GM12873 (cell line): ENCODE data around the gene ANGEL1.

Experiments
- TF ChIP-seq, protein P1 (sequence below): IDR thresholded peaks from 2 replicates; pipeline ENCODE4 v1.5.1; 2012; ENCODE audit warnings: low read depth, mild to moderate bottlenecking, moderate library complexity, low read length, control low read depth; ENCODE audit not compliant: insufficient read depth; ENCODE audit errors: missing control alignments

The ANGEL1 gene

DNA sequence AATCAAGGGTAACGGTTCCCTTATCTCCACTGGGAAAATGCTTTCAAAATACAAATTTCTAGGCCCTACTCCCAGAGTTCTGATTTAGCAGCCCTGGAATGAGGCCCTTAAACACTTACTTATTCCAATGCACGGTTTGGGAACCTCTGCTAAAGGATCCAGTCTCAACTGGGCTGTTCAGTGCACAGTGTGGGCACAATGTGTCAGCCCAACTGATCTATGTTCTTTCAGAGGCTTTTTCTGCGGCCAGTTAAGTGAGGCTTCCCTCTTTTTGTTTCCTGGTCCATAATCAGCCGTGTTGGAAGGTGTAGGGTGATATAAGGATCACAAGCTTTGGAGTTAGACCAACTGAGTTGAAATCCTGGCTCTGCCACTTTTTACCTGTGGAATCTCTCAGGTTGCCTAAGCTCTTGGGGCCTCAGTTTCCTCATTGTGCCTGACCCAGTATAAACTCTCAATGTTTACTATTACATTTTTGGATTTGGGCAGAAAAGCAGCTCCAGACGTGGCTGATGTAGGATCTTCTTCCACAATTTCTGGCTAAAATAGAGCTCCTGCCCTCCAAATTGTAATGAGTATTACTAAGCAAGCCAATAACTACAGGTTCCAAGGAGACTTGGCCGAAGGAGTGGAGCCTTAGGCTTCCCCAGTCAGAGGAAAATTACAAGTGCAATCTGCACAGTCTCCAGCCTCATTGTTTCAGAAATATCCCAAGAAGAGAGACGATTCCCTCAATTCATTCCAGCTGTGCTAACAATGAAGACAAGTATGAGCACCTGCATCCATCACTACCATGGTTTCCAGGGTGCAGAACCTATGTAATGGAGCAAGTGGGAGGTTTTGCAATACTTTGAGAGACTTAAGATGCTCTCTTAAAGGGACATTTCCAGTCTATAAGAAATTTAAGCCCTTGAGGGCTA, 2.3 kb upstream of the ANGEL1 start:
- TF ChIP-seq, protein P1, sequence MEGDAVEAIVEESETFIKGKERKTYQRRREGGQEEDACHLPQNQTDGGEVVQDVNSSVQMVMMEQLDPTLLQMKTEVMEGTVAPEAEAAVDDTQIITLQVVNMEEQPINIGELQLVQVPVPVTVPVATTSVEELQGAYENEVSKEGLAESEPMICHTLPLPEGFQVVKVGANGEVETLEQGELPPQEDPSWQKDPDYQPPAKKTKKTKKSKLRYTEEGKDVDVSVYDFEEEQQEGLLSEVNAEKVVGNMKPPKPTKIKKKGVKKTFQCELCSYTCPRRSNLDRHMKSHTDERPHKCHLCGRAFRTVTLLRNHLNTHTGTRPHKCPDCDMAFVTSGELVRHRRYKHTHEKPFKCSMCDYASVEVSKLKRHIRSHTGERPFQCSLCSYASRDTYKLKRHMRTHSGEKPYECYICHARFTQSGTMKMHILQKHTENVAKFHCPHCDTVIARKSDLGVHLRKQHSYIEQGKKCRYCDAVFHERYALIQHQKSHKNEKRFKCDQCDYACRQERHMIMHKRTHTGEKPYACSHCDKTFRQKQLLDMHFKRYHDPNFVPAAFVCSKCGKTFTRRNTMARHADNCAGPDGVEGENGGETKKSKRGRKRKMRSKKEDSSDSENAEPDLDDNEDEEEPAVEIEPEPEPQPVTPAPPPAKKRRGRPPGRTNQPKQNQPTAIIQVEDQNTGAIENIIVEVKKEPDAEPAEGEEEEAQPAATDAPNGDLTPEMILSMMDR = no peak

DNA sequence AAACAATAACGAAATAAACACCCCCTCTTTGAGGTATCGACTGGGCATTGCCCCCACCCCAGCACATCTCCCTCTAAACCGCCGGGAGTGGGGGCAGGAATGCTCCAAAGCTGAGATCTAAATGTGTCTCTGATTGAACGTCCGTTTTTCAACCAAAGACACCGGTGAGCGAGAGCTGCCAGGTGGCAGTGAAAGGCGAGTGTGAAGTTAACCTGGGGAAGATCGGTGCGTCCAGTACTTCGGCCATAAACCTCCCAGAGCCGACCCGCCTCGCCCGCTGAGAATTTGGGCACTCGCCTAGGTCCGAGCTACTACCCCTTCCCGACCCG, 625 bp downstream of the ANGEL1 start:
- TF ChIP-seq, protein P1 = no peak

DNA sequence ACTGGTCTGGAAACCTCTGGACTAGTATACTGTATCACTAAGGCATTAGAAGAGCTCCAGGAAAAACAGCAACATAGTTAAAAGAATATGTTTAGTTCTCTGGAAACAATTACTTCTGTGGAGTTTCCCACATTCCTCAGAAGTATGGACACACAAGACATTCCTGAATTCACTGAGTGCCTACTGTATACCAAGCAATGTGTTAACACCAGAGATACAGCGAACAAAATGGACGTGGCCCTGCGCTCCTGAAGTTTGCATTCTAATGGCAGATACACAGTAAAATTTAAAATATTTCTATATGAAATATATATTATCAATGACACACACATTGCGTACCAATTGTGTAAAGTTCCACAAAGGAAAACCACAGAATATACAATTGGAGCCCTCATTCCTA, 1.1 kb downstream of the ANGEL1 start:
- TF ChIP-seq, protein P1 = no peak

DNA sequence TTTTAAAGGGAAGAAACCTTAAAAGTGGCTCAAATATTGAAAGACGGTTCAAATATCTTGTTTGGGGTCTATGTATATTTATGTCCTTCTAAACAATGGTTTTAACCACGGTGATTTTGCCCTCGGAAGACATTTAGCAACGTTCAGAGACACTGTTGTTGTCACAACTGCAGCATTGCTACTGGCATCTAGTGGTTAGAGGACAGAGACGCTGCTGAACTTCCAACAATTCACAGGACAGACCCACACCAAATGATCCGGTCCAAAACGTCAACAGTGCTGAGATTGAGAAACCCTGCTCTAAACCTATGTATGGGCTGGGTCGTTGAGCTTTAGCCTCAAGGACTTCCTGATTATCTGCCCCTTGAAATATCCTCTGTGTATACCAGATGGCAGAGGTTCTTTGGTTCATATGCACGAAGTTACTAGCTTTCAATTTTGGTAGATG, 1.7 kb downstream of the ANGEL1 start:
- TF ChIP-seq, protein P1 = peak; percentile 67

DNA sequence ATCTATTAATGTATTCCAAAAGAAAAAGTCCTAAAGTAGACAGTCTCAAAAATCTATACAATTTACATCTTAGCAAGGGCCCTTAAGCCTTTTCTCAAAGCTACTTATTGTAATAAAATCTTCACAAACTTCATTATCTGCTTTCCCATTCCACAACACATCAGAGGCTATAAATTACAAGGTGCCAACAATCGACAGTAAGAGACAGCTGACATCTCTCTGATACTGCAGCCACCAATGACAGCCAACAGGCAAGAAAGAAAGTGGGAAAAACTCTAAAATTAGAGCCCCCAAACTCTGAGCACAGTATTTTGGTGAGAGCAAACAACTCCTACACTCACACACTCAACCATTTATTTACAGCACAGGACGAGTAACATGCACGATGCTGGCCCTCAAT, 2.2 kb downstream of the ANGEL1 start:
- TF ChIP-seq, protein P1 = no peak

DNA sequence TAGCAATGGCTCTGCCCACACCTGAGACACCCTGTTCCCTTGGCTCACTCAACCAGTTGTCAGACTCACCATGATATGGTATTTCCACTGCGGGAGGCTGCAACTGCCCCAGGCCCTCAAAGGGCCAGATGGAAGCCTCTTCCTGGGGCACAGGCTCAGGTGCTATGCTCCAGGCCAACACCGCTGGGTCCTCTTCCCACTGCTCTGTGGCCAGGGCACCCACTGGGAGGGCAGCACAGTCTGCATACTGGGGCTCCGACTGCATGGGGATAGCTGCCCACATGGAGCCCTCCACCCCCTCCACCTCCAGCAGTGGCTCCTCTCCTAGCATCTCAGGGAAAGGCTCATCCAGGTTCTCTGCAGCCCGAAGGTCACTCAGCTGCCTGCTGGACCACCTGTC, 3.7 kb downstream of the ANGEL1 start:
- TF ChIP-seq, protein P1 = no peak

DNA sequence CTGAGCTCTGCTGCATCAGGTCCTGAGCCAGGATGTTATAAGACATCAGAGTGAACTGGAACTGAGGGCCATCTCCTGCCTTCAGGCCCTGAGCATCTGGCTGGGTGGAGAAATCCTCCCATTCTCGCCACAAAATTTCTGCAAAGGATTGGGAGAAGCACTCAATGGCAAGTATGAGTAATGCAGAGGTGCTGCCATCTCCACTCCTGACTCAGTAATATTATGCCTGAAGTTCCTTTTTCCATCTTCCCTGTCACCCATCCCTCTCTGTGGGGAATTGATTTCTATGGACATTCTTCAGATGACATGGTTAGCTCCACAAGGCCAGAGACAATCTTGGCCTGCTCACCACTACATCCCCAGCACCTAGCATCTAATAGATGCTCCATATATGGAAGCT, 4.7 kb downstream of the ANGEL1 start:
- TF ChIP-seq, protein P1 = no peak
